Erythroblast (primary cell): ENCODE results near the gene MYB.

ENCODE experiments used
- GATA1 ChIP-seq: IDR thresholded peaks from 2 replicates; pipeline ENCODE4 v1.6.1; 2011; ENCODE audit warnings: low read depth, mild to moderate bottlenecking, control low read depth, low read length, moderate library complexity
- POLR2A ChIP-seq: IDR thresholded peaks from 2 replicates; pipeline ENCODE4 v1.6.1; 2011; ENCODE audit warnings: mild to moderate bottlenecking, low read length

GRCh38 chr6:135219346-135219745 lies 38.2 kb downstream of the MYB start:
- TF ChIP-seq POLR2A (no peak), GATA1 (no peak)
